Stimulated activated CD8-positive, alpha-beta memory T cell treated with anti-CD3 and anti-CD28 coated beads, Interleukin-15, amount 100 ng/mL, for 24 hours (primary cell): Measurements from ENCODE around the gene ANKDD1B.

Experiments used
- DNase-seq: peaks from one replicate; pipeline ENCODE4 v3.0.0-alpha.2; 2020; ENCODE audit warnings: low read depth

The ANKDD1B gene

GRCh38 chr5:75706016-75706415 is 94.8 kb downstream of the ANKDD1B start:
- no peak for DNase-seq

GRCh38 chr5:75706775-75707174 is 95.5 kb downstream of the ANKDD1B start:
- DNase-seq: no peak

- no peak for DNase-seq
Observed at GRCh38 chr5:75707911-75708509, 96.8 kb downstream of the ANKDD1B start.

- no peak for DNase-seq
Observed at GRCh38 chr5:75710637-75711036, 99.4 kb downstream of the ANKDD1B start.

- no peak for DNase-seq
Observed at GRCh38 chr5:75711151-75711550, 99.9 kb downstream of the ANKDD1B start.

GRCh38 chr5:75712091-75712490 is 100.8 kb downstream of the ANKDD1B start:
- DNase-seq: no peak

GRCh38 chr5:75716715-75717081 is 105.4 kb downstream of the ANKDD1B start:
- no peak for DNase-seq

- peak; percentile 92 for DNase-seq
Observed at GRCh38 chr5:75717082-75717922, 106.0 kb downstream of the ANKDD1B start, which contains the start of gene POC5. Gene POC5 (minus strand): TSS chr5:75717437. CDS start chr5:75712937, 4,500 bp downstream.

- no peak for DNase-seq
Observed at GRCh38 chr5:75720882-75721281, 109.6 kb downstream of the ANKDD1B start.
